ENCODE measurements around the gene ETFA.

The ETFA gene

GRCh38 chr15:76192715-76193114, 118.6 kb downstream of the ETFA start:
- peaks cover 10% of the 10 kb centered on the region for H3K36me3 Mint-ChIP-seq (ENCODE audit: low read depth)

DNA sequence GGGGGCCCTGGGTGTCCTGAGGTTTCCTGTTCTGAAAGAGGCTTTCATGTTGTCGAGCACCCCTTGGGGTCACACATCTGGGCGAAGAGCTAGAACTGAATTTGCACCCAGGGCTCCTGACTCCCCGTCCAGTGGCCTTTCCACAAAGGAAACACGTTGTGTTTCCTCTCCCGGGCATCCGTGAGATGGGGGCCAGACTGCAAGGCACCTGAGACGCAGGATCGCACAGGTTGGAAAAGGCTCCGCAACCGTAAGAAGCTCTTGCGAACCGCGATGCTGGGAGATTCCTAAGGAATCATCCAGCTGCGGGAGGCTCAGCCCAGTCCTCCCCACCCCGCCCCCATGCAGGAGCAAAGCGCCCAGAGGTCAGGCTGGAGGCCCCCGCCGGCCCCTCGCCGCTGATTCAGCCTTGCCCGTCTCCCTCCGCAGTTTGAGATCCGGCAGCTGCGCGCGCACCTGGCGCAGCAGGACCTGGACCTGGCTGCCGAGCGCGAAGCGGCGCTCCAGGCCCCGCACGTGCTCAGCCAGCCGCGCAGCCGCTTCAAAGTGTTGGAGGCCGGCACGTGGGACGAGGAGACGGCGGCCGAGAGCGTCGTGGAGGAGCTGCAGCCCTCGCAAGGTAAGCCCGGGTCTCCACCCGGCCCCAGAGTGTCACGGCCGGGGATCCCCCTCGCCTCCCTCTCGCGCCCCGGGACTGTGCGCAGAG, 119.6 kb downstream of the ETFA start:
- TF ChIP-seq, protein P1, sequence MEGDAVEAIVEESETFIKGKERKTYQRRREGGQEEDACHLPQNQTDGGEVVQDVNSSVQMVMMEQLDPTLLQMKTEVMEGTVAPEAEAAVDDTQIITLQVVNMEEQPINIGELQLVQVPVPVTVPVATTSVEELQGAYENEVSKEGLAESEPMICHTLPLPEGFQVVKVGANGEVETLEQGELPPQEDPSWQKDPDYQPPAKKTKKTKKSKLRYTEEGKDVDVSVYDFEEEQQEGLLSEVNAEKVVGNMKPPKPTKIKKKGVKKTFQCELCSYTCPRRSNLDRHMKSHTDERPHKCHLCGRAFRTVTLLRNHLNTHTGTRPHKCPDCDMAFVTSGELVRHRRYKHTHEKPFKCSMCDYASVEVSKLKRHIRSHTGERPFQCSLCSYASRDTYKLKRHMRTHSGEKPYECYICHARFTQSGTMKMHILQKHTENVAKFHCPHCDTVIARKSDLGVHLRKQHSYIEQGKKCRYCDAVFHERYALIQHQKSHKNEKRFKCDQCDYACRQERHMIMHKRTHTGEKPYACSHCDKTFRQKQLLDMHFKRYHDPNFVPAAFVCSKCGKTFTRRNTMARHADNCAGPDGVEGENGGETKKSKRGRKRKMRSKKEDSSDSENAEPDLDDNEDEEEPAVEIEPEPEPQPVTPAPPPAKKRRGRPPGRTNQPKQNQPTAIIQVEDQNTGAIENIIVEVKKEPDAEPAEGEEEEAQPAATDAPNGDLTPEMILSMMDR (IDR thresholded peaks at IDR 0.05; ENCODE audit: unreplicated experiment in 3 of 3): no peak
- H3K36me3 Mint-ChIP-seq (ENCODE audit: low read depth): peaks cover 10% of the 10 kb centered on the region

More at GRCh38 chr15:76192715-76193114, 118.6 kb downstream of the ETFA start:
- Mint-ChIP-seq H3K27ac (no peak overlapping the region), H3K9me3 (no peaks in the 10 kb centered on the region), H3K4me1 (peaks cover 19% of the 10 kb centered on the region), H3K4me3 (no peak overlapping the region), H3K27me3 (ENCODE audit: low read depth) (peaks cover 86% of the 10 kb centered on the region)
- TF ChIP-seq, protein P1 (IDR thresholded peaks at IDR 0.05; ENCODE audit: unreplicated experiment in 3 of 3): no peak

GRCh38 chr15:76190751-76191538, 120.3 kb downstream of the ETFA start:
- Mint-ChIP-seq H3K4me3 (peak overlapping the region in 2 of 3 experiments; percentile 14 to 42), H3K27ac (no peak overlapping the region), H3K27me3 (ENCODE audit: low read depth) (peaks cover 89% of the 10 kb centered on the region), H3K4me1 (peaks cover 5% of the 10 kb centered on the region), H3K36me3 (ENCODE audit: low read depth) (peaks cover 10% of the 10 kb centered on the region), H3K9me3 (no peaks in the 10 kb centered on the region)
- TF ChIP-seq, protein P1 (IDR thresholded peaks at IDR 0.05; ENCODE audit: unreplicated experiment in 3 of 3): peak; percentile 81 to 86 (median 84)

More for the DNA sequence above, 119.6 kb downstream of the ETFA start:
- H3K27me3 Mint-ChIP-seq (ENCODE audit: low read depth): peaks cover 93% of the 10 kb centered on the region
- no peaks in the 10 kb centered on the region for H3K9me3 Mint-ChIP-seq
- H3K27ac Mint-ChIP-seq: no peak overlapping the region
- no peak overlapping the region for H3K4me3 Mint-ChIP-seq
- H3K4me1 Mint-ChIP-seq: peaks cover 13% of the 10 kb centered on the region

DNA sequence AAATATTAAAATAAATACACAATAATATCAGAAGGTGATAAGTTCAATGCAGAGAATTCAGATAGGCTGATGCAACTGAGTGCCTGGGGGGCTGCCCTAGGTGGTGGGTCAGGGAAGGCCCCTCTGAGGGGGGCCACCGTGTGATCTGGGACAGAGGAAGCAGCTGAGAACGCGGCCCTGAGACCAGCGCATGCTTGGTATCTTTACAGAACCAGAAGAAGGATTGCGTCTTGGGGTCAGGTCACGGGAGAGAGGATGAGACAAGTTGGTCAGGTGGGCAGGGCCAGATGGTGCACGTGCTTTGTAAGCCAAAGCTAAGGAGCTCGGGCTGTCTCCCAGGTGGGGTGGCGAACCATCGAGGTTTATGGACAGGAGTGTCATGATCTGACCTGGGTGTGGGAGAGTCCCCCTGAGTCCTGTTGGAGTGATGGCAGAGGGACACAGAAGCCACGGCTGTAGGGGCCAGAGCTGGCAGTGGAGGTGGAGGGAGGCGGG, 121.2 kb downstream of the ETFA start:
- Mint-ChIP-seq H3K4me3 (no peak overlapping the region), H3K27me3 (ENCODE audit: low read depth) (peaks cover 91% of the 10 kb centered on the region), H3K4me1 (peaks cover 5% of the 10 kb centered on the region), H3K27ac (no peak overlapping the region), H3K36me3 (ENCODE audit: low read depth) (peaks cover 9% of the 10 kb centered on the region), H3K9me3 (no peaks in the 10 kb centered on the region)
- TF ChIP-seq, protein P1 (IDR thresholded peaks at IDR 0.05; ENCODE audit: unreplicated experiment in 3 of 3): no peak

- no peak overlapping the region for H3K4me3 Mint-ChIP-seq
- H3K27me3 Mint-ChIP-seq (ENCODE audit: low read depth): peaks cover 90% of the 10 kb centered on the region
- H3K36me3 Mint-ChIP-seq (ENCODE audit: low read depth): peaks cover 7% of the 10 kb centered on the region
- no peaks in the 10 kb centered on the region for H3K9me3 Mint-ChIP-seq
- peaks cover 5% of the 10 kb centered on the region for H3K4me1 Mint-ChIP-seq
- H3K27ac Mint-ChIP-seq: no peak overlapping the region
- TF ChIP-seq, protein P1 (IDR thresholded peaks at IDR 0.05; ENCODE audit: unreplicated experiment in 3 of 3): no peak
Measured at GRCh38 chr15:76189106-76189505, 122.2 kb downstream of the ETFA start.

Data from nephron (organoid).